PFSK-1 (cell line): ENCODE results near the gene ARPC4.

Experiments used
- POLR2AphosphoS5 ChIP-seq: IDR thresholded peaks from 2 replicates; pipeline ENCODE4 v1.6.1; 2012; ENCODE audit warnings: low read depth, mild to moderate bottlenecking, control low read depth, low read length, moderate library complexity
- TAF1 ChIP-seq: IDR thresholded peaks from 2 replicates; pipeline ENCODE4 v1.6.1; 2012; ENCODE audit warnings: low read length, control low read depth, borderline replicate concordance; ENCODE audit not compliant: insufficient read depth

- peak; percentile 64; the same call in 1 of the 2 replicates for TF ChIP-seq TAF1
- peak; percentile 77 for TF ChIP-seq POLR2AphosphoS5
Measured at GRCh38 chr3:9792405-9793160, at the start of gene ARPC4, which contains the start of gene TADA3.
